Stimulated activated memory B cell treated with anti-CD40 and anti-IgM and Interleukin-4, amounts not matched to agents 10 μg/mL and 1 μg/mL and 100 μg/mL, for 72 hours (primary cell): Measurements from ENCODE around the gene KCNK1.
"Not testable (repeated sequence)": the region's sequence is repeated elsewhere in the genome, so short reads cannot be mapped to it uniquely, and the experiment has no call there.

Source experiments
- ATAC-seq: fragments of 150-1000 bp; cut with Tn5 transposase; 2 replicates; pipeline ENCODE4 v1.10.0; 2021
- H3K27ac Mint-ChIP-seq: one replicate; pipeline ENCODE4 v1.8.0; 2022; ENCODE audit warnings: mild to moderate bottlenecking, mixed read lengths
- H3K27me3 Mint-ChIP-seq: one replicate; pipeline ENCODE4 v1.8.0; 2022; ENCODE audit warnings: mixed read lengths
- H3K36me3 Mint-ChIP-seq: one replicate; pipeline ENCODE4 v1.8.0; 2022; ENCODE audit warnings: mixed read lengths
- H3K4me1 Mint-ChIP-seq: one replicate; pipeline ENCODE4 v1.8.0; 2022; ENCODE audit warnings: mixed read lengths
- H3K4me3 Mint-ChIP-seq: one replicate; pipeline ENCODE4 v1.8.0; 2022; ENCODE audit warnings: mild to moderate bottlenecking, moderate library complexity, mixed read lengths
- H3K9me3 Mint-ChIP-seq: one replicate; pipeline ENCODE4 v1.8.0; 2022; ENCODE audit warnings: mixed read lengths

KCNK1 gene

DNA sequence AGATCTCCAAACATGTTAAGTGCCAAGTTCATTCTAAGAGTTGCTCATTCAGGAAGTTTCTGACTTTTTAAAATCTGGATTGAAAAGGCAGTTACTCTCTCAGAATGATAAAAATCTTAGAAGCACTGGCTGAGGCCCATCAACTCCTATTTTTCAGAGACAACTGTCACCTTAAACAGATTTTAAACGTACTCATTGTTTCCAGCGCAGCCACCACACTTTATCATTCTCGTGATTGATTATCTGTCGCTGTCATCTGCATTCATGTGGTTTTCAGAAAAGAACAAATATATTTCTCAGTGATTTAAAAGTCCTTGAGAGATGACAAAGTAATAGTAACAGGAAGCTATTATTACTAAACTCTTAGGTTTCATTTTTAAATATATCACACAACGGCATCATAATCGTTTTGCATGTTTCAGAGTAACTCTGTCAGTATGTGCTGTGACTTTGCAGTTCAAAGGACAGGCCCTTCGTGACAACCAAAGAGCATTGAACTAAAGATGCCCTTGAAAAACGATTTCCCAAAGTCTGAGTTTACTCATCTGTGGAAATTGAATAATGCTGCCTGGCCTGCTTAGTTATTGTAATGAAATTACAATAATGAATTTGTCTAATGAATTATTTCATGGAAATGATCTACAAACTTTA lies 14.9 kb upstream of the KCNK1 start:
- Mint-ChIP-seq H3K4me3 (no peak overlapping the region), H3K9me3 (no peaks in the 10 kb centered on the region), H3K36me3 (no peaks in the 10 kb centered on the region), H3K27ac (no peak overlapping the region), H3K27me3 (no peaks in the 10 kb centered on the region), H3K4me1 (no peaks in the 10 kb centered on the region)
- no peak for ATAC-seq

- no peaks in the 10 kb centered on the region for H3K36me3 Mint-ChIP-seq
- H3K27ac Mint-ChIP-seq: no peak overlapping the region
- H3K4me1 Mint-ChIP-seq: no peaks in the 10 kb centered on the region
- peaks cover 4% of the 10 kb centered on the region for H3K9me3 Mint-ChIP-seq
- H3K4me3 Mint-ChIP-seq: no peak overlapping the region
- no peaks in the 10 kb centered on the region for H3K27me3 Mint-ChIP-seq
- no peak for ATAC-seq
These were observed 14.3 kb upstream of the KCNK1 start for GRCh38 chr1:233599542-233600073.

GRCh38 chr1:233600488-233600887 lies 13.4 kb upstream of the KCNK1 start:
- H3K4me1 Mint-ChIP-seq: no peaks in the 10 kb centered on the region
- H3K27me3 Mint-ChIP-seq: no peaks in the 10 kb centered on the region
- H3K4me3 Mint-ChIP-seq: no peak overlapping the region

GRCh38 chr1:233603478-233603877 lies 10.4 kb upstream of the KCNK1 start:
- Mint-ChIP-seq H3K27ac (no peak overlapping the region), H3K4me3 (no peak overlapping the region), H3K9me3 (peaks cover 7% of the 10 kb centered on the region), H3K4me1 (no peaks in the 10 kb centered on the region), H3K36me3 (no peaks in the 10 kb centered on the region), H3K27me3 (no peaks in the 10 kb centered on the region)
- ATAC-seq: no peak

More at GRCh38 chr1:233600488-233600887, 13.4 kb upstream of the KCNK1 start:
- Mint-ChIP-seq H3K27ac (no peak overlapping the region), H3K36me3 (no peaks in the 10 kb centered on the region), H3K9me3 (peaks cover 5% of the 10 kb centered on the region)
- no peak for ATAC-seq

DNA sequence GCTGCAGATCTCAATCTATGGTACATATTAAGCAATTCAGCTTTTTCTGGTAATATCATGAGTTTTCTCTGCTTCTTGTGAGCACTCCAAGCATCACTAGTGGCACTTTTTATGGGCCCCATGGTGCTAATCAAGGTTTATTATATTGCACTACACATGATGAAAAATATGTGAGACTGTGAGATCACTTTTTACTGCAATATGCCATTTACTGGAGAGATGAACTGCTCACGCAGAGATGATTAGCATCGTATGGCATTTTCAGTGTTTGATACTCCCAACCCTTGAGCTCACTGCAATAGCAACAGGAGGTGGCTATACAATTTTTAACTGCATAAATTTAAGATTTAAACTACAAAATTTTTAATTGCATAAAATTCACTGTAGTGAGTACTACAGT lies 8.7 kb upstream of the KCNK1 start:
- no peak for ATAC-seq
- H3K4me1 Mint-ChIP-seq: no peaks in the 10 kb centered on the region
- H3K27ac Mint-ChIP-seq: no peak overlapping the region
- no peak overlapping the region for H3K4me3 Mint-ChIP-seq
- H3K36me3 Mint-ChIP-seq: no peaks in the 10 kb centered on the region
- no peaks in the 10 kb centered on the region for H3K27me3 Mint-ChIP-seq
- peaks cover 7% of the 10 kb centered on the region for H3K9me3 Mint-ChIP-seq

DNA sequence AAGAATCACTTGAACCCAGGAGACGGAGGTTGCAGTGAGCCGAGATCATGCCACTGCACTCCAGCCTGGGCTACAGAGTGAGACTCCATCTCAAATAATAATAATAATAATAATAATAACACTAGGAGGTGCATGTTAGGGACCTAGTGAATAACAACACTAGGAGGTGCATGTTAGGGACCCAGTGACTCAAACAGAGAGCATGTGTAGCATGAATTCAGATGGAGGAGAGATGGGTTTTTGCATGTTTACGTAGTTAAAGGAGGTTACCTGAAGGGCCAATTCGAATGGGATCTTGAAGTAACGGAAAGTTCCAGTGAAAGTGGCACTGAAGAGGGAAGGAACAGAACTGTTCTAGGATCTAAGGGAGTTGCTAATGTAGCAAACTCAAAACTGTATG lies 7.1 kb upstream of the KCNK1 start:
- H3K9me3 Mint-ChIP-seq: peaks cover 8% of the 10 kb centered on the region
- H3K27me3 Mint-ChIP-seq: peaks cover 13% of the 10 kb centered on the region
- H3K27ac Mint-ChIP-seq: no peak overlapping the region
- H3K36me3 Mint-ChIP-seq: no peaks in the 10 kb centered on the region
- H3K4me1 Mint-ChIP-seq: no peaks in the 10 kb centered on the region
- no peak overlapping the region for H3K4me3 Mint-ChIP-seq
- no peak for ATAC-seq

DNA sequence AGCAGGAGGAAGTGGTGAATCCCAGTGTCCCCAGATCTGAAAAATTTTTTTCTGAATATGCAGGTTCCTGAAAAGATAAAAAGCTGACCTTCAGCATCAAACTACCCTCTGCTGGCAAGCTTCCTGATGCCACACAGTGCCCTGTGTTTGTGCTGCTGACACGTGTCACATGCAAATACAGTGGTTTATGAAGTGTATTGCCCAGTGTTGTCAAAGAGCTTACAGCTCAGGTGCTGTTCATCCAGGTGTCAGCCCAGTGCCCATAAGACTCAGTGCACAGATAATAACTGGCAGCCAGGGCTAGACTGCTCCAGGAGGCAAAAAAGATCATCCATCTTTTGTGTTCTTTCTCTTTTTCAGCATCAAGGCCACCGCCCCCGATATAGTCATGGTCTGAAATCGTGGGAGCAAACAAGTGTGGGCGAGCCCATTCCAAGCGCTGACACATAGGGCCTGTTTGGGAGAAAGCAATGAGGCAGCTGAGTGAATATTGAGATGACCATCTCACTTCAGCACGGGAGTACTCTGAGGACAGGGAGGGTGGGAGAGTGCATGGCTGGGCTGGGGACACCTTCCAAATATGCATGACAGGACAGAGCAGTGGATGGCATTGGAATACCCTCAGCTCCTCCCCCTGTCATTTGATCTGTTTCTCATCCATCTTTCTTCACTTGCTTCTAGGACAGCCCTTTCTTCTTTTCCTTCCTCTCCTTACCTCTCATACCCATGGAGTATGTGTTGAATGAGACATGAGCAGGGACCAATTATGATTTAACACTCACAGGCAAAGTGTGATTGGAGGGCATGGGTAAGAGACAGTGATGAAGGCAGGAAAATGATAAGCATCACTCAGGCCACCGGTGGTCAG lies 6.4 kb upstream of the KCNK1 start:
- H3K36me3 Mint-ChIP-seq: no peaks in the 10 kb centered on the region
- H3K9me3 Mint-ChIP-seq: peaks cover 11% of the 10 kb centered on the region
- ATAC-seq: peak; percentile 8
- H3K27me3 Mint-ChIP-seq: peaks cover 19% of the 10 kb centered on the region
- no peaks in the 10 kb centered on the region for H3K4me1 Mint-ChIP-seq
- H3K27ac Mint-ChIP-seq: no peak overlapping the region
- H3K4me3 Mint-ChIP-seq: no peak overlapping the region

GRCh38 chr1:233608988-233609387 lies 4.9 kb upstream of the KCNK1 start:
- no peak for ATAC-seq
- Mint-ChIP-seq H3K9me3 (peaks cover 11% of the 10 kb centered on the region), H3K4me3 (no peak overlapping the region), H3K36me3 (no peaks in the 10 kb centered on the region), H3K27me3 (peaks cover 29% of the 10 kb centered on the region), H3K27ac (no peak overlapping the region), H3K4me1 (no peaks in the 10 kb centered on the region)

DNA sequence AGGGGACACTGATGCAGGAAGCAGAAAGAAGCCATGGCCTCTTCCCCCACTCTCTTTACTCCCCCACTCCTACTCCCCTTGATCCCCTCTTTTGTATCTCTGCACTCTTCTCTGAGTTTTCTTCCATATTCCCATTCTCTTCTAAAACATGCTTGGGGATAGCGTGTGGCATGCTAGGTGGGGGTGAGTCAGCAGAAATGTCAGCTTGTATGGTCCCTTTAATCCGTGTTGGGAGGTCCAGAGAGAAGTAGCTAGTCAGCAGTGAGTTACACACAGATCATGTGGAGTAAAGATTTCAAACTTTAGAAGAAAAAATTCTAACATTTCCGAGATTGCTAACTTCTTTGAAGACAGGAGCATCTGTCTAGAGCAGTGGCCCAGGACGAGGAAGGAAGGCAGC lies 4.0 kb upstream of the KCNK1 start:
- H3K27me3 Mint-ChIP-seq: peaks cover 38% of the 10 kb centered on the region
- H3K4me3 Mint-ChIP-seq: no peak overlapping the region
- ATAC-seq: no peak
- H3K36me3 Mint-ChIP-seq: no peaks in the 10 kb centered on the region
- H3K27ac Mint-ChIP-seq: no peak overlapping the region
- peaks cover 6% of the 10 kb centered on the region for H3K9me3 Mint-ChIP-seq
- peaks cover 4% of the 10 kb centered on the region for H3K4me1 Mint-ChIP-seq

- H3K9me3 Mint-ChIP-seq: peaks cover 6% of the 10 kb centered on the region
These were observed 3.3 kb upstream of the KCNK1 start for GRCh38 chr1:233610628-233611027.

GRCh38 chr1:233611363-233611762 lies 2.5 kb upstream of the KCNK1 start:
- H3K4me3 Mint-ChIP-seq, H3K9me3 Mint-ChIP-seq, H3K36me3 Mint-ChIP-seq, H3K4me1 Mint-ChIP-seq, H3K27ac Mint-ChIP-seq, ATAC-seq: not testable (repeated sequence)
- peaks cover 53% of the 10 kb centered on the region for H3K27me3 Mint-ChIP-seq

More at GRCh38 chr1:233610628-233611027, 3.3 kb upstream of the KCNK1 start:
- peaks cover 45% of the 10 kb centered on the region for H3K27me3 Mint-ChIP-seq
- no peak for ATAC-seq
- peaks cover 8% of the 10 kb centered on the region for H3K4me1 Mint-ChIP-seq
- H3K36me3 Mint-ChIP-seq: no peaks in the 10 kb centered on the region
- no peak overlapping the region for H3K27ac Mint-ChIP-seq
- no peak overlapping the region for H3K4me3 Mint-ChIP-seq

GRCh38 chr1:233614173-233614742 lies 352 bp downstream of the KCNK1 start:
- Mint-ChIP-seq H3K36me3 (no peaks in the 10 kb centered on the region), H3K27ac (no peak overlapping the region), H3K9me3 (peaks cover 4% of the 10 kb centered on the region), H3K4me3 (no peak overlapping the region), H3K27me3 (peaks cover 70% of the 10 kb centered on the region), H3K4me1 (peaks cover 8% of the 10 kb centered on the region)
- ATAC-seq: peak; percentile 26

GRCh38 chr1:233614743-233615521 lies 1.0 kb downstream of the KCNK1 start:
- Mint-ChIP-seq H3K27me3 (peaks cover 70% of the 10 kb centered on the region), H3K4me3 (no peak overlapping the region), H3K27ac (no peak overlapping the region), H3K9me3 (peaks cover 4% of the 10 kb centered on the region), H3K4me1 (peaks cover 8% of the 10 kb centered on the region), H3K36me3 (no peaks in the 10 kb centered on the region)
- ATAC-seq: no peak

DNA sequence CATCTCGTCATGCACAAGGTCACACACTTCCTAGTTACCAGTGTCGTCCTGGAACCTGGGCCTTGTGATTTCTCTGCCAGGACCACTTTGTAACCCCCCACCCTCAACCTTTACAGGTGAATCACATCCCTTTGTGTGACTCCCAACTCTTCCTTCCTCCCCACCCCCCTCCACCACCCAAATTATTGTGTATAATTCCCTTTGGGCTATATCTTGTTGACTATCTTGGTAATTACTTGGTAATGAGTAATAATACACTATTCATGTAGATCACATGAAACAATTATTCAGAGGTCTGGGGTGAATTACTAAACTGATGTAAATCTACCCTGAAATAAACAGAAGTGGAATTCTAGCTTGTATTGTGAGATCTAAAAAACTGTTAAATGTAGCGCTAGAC lies 1.7 kb downstream of the KCNK1 start:
- Mint-ChIP-seq H3K27me3 (peaks cover 70% of the 10 kb centered on the region), H3K27ac (no peak overlapping the region), H3K9me3 (peaks cover 4% of the 10 kb centered on the region), H3K36me3 (no peaks in the 10 kb centered on the region), H3K4me3 (no peak overlapping the region), H3K4me1 (peaks cover 8% of the 10 kb centered on the region)
- no peak for ATAC-seq

GRCh38 chr1:233617025-233617424 lies 3.1 kb downstream of the KCNK1 start:
- ATAC-seq: no peak
- Mint-ChIP-seq H3K4me3 (no peak overlapping the region), H3K27me3 (peaks cover 57% of the 10 kb centered on the region), H3K27ac (no peak overlapping the region), H3K9me3 (peaks cover under 1% of the 10 kb centered on the region), H3K4me1 (peaks cover 8% of the 10 kb centered on the region), H3K36me3 (no peaks in the 10 kb centered on the region)
